HG02763 (cell line): ENCODE measurements around the gene LPIN2.
"Not testable (repeated sequence)": the region's sequence is repeated elsewhere in the genome, so short reads cannot be mapped to it uniquely, and the experiment has no call there.

Experiments
- ATAC-seq: cut with Tn5 transposase; IDR thresholded peaks from one replicate; pipeline ENCODE4 v1.9.1; 2021; ENCODE audit warnings: mild to moderate bottlenecking, moderate library complexity; ENCODE audit not compliant: unreplicated experiment

LPIN2 gene

DNA sequence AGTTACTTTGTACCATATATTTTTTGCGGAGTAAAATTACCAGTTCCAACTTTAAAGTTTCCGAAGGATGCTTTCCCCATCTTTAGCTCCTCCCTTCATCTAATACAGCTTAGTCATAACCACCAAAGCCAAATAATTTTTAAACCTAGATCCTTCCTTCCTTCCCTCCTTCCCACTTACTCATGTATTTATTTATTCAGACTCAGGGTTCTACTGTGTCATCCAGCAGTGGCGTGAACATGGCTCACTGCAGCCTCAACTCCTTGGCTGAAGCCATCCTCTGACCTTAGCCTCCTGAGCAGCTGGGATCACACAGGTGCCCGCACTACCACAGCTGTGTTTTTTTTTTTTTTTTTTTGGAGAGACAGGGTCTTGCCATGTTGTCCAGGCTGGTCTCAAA, 4.4 kb downstream of the LPIN2 start:
- no peak for ATAC-seq

DNA sequence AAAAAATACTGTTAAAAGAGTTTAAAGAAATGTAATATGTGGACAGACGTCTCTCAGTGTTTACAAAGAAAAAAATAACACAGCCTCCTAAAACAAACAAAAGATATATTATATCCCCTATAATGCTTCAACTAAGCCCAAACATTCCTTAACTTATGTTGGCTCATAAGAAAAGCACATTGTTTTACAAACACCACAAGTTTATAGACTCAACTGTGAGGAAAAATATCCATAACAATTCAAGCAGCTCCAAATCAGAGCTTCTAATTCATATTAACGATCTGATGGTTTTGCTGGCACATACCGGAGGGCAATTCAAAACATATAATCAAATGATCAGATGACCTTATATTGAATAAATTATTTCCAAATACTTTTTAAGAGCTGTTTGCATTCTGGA, 5.5 kb downstream of the LPIN2 start:
- ATAC-seq: no peak

DNA sequence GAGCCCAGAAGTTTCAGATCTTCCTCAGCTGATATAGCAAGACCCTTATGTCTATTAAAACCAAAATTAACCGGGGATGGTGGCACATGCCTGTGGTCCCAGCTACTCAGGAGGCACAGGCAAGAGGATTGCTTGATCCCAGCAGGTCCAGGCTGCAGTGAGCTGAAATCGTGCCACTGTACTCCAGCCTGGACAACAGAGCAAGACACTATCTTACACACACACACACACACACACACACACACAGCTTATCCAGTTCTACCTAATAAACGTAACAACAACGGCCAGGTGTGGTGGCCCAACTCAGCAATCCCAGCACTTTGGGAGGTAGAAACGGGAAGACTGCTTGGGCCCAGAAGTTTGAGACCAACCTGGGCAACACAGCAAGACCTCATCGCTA, 7.5 kb downstream of the LPIN2 start:
- no peak for ATAC-seq

DNA sequence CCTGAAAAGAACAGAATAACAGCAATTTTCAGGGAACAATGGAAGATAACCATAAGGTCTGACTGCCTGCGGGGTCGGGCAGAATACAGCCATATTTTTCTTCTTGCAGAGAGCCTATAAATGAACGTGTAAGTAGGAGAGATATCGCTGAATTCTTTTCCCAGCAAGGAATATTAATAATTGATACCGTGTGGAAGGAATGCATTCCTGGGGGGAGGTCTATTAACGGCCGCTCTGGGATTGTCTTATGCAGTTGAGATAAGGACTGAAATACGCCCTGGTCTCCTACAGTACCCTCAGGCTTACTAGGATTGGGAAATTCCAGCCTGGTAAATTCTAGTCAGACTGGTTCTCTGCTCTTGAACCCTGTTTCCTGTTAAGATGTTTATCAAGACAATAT, 9.2 kb downstream of the LPIN2 start:
- ATAC-seq: not testable (repeated sequence)

DNA sequence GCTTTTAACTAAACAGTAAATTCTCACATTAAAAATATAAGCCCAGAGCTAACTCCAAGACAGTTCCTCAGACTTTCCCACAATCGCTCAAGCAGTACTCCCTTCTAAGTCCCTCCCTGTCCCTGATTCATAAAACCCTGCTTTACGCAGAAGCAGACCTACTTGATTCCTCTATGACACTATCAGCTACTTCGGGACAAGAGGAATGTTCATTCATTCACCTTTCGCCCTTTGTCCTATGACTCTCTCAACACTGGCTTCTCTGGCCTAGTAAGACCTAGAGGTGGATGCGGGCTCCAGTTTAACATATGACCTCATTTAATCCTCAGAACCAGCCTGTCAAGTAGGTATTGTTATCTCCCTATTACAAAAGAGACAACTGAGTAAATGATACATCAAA, 10.2 kb downstream of the LPIN2 start:
- ATAC-seq: no peak

DNA sequence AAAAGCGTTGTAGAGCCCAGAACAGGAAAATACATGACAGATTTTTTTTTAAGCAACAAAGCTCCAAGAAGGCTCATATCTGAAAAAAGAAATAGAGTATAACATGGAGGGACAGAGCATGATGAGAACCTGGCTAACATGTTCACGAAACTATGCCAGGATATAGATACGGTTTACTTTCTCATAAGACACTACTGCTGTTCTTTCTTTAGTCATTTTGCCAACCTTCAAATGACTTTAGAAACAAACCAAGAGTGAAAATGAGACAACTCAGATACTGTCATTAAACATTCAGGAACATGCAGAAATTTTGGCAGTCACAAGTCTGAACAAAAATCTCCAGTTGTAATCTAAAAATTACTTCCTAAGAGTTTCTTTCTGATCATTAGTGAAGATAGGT, 14.3 kb downstream of the LPIN2 start:
- ATAC-seq: no peak

DNA sequence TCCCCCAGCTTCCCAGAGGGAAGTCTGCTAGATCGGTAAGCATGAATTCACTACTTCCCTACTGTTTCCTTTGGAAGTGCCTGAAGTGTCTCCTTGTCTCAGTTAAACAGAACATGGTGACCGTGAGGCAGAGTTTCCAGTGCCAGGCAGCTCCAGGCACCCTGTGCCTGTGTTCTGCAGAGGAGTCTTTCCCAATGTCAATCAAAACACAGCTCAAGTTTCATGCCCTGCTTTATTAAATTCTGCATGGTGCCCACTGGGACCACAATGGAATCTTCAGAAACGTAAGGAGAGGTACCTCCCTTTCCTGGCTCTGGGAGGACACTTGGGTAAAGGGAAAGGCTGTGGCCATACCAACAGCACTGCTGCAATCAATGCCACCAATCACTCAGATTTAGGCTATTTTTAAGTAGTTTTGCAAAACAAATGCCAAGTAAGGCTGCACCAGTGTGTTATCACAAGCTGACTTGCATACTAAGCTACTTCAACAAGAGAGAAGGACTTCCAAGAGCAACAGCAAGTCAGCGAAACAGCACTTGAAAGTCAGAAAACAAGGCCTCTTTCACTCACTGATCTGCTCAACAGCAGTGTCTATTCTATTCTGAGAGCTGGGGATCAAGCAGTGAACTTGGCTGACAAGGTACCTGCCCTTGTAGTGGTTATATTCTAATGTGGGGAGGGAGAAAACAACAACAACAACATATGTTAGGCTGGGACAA, 14.9 kb downstream of the LPIN2 start:
- ATAC-seq: no peak

DNA sequence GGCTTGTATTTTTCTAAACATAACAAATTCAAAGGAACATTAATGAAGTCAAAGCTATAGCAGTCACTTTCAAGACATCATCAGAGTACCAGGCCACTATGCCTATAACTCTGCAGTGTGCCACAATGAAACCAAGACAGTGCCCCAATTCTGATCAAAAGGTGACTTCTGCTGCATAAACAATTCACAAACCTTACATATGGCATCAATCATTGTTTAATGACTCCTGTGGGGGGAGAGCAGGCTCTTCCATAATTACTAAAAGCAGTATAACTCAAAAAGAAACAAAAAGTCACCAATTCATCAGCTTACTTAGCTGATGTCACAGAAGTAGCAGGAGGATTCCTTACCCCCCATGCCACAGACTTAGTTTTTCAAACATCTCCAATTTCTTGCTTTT, 15.5 kb downstream of the LPIN2 start:
- no peak for ATAC-seq

DNA sequence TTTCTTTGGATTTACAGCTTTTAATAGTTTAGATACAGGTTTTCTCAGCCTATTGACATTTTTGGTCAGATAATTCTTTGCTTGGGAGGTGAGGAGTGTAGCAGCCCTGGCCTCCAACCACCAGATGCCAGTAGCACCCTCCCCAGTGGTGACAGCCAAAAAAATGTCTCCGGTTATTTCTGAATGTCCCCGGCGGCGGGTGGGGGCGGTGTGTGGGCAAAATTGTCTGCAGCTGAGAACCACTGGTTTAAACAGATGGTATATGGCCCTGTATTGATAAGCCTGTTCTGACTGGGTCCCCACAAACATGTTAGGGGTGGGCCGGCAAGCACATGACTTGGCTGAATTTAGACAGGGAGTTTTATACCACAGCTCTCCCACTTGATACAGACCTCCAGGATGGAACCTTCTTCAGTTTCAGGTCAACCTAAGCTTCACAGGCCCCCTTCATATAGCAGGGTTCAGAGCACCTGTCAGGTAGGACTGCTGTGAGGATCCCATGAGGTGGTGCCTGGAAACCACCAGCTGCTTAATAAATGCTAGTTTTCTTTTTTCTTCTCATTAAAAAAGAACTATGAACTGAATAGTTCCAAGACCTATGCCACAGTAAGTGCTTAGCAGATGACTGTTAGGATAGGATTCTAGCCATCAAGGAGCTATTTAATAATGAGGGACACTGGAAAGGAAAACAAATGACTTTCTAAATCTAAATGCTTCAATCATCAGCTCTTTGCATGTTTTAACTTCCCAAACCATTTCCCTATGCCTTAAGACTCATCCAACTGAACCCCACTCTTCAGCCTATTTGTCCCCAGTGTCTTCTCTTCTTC, 18.1 kb downstream of the LPIN2 start:
- ATAC-seq: peak; percentile 51

DNA sequence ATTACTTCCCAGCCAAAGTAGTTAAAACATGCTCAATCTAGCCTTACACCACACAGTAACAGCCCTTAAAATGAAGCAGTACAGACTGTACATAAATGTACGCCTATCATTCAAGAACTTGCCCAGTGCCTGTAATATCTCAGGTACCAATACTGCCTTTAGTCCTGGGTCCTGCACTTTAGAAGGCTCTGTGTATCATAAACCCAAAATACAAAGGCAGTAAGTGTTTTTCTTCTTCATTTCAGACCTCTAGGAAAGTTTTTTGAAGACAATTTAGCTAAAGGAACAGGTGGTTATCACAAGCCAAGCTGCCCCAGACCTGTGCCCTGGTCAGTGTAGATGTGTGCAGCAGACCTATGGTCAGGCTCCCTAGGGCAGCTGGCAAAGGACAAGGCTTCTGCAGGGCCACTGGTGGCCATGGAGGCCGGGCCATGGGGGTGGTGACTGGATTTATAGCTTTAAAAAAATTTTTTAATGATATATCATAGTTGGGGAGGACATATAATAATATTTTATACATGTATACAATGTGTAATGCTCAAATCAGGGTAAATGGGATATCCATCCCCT, 18.8 kb downstream of the LPIN2 start:
- ATAC-seq: no peak

DNA sequence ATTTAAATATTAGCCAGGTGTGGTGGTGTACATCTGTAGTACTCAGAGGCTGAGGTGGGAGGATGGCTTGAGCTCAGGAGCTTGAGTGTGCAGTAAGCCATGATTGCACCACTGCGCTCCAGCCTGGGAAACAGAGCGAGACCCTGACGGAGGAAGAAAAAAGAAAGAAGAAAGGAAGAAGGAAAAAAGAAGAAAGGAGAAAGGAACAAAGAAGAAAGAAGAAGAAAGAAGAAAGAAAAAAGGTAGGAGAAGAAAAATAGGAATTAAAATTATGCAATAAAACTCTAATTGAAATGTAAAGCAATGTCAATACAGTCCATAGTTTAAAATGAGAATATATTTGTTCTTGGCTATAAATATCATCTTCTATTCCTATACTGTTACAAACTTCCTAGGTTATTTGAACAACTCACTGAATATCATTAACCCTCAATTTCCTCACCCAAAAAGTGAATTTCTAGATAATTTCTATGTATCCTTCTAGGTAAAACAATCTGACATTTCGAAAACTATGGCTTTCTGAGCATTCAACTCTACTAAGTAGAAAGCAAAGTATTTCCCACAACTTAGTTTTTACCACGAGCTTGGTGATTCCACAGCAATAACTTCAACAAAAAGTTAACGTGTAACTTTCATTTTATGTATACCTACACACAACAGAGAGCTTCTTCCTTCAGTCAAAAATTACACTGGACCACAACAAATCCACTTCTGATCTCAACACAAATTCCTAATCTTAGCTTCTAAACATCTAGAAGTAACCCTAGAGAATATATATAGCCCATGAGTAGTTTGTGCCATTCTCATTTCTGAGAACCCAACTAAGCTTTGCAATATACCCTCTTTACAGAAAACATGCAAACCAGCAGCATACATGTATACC, 19.7 kb downstream of the LPIN2 start:
- no peak for ATAC-seq

DNA sequence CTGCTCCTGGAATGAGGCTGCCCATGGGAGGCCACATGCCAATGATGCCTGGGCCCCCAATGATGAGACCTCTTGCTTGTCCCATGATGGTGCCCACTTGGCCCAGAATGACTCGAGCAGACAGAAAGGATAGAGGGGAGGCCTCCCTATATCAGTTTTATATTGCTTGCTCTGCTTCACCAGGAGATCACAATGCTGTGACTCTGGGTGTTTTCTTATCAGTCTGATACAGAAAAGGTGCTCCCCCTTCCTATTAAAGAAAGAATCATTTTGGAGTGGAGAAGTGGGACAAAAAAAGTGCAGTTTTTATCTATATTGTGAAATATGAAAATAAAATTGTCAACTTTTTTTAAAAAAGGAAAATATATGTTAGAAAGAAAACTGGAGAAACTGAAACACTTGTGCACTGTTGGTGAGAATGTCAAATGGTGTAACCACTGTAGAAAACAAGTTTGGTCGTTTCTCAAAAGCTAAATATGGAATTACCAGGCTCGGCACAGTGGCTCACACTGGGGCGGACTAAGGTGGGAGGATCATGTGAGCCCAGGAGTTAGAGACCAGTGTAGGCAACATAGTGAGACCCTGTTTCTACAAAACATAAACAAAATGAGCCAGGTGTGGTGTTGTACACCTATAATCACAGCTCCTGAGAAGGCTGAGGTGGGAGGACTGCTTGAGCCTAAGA, 21.8 kb downstream of the LPIN2 start:
- ATAC-seq: no peak

DNA sequence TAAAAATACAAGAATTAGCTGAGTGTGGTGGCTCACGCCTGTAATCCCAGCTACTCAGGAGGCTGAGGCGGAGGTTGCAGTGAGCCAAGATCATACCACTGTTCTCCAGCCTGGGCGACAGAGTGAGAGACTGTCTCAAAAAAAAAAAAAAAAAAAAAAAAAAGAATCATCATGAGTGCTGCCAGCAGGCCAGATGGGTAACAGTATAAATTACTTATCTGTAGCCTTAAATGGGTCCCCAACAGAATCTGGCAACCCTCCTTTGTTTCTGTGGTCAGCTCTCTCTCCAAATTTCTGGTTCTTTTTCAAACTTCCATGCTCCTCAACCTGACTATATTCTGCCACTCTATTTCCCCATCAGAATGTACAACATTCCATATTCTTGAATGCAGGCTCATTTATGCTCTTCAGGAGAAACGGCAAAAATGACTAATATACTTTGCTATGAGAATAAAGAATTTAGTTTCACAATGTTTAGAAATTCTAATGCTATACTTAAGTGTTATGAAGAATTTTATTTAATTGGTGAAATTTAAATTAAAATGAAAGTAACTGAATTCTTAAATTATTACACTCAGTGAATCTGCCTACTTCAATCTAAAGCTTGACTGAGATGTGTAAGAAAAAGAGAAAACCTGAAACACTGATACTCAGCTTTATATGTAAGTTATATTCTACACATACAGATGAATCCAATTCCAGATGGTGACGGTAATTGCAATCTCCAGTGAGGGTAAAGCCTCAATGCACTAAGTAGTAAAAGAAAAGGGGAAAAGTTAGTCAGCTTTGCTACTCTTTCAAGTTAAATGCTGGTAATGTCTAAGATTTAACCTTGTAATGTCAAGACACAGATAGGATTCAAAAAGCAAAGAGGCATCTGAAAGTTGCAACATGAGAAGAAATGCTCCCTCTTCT, 24.8 kb downstream of the LPIN2 start:
- ATAC-seq: no peak

DNA sequence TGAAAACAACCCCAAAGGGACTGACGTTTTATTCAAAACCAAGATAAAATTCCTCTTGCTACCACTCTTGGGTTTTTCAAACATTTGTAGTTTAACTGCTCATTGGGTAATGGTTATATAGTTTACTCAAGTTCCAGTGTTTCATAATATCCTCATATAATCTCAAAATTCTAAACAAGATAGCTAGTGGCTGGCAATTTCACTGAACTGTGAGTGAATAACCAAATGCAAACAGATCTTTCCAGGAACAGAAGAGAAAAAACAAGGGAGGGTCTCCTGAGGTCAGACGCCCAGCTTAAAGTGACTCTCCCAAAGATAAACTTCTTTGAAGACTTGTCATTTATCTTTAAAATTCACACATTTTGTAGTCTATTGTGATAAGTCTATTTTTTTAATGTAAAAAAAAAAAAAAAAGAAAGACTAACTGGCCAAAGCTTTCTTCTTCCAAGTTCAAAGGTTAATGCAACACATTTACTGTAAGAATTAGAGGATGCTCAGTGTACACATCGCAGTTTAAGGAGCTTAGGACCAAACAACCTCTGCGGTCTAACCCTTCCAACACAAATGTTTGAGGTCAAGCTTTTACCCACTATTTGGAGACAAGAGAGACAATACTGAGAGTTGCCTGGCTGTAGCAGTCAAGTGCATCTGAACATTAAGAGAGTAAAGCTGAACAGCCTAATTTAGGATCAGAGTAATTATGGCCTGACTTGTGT, 26.6 kb downstream of the LPIN2 start:
- ATAC-seq: no peak

DNA sequence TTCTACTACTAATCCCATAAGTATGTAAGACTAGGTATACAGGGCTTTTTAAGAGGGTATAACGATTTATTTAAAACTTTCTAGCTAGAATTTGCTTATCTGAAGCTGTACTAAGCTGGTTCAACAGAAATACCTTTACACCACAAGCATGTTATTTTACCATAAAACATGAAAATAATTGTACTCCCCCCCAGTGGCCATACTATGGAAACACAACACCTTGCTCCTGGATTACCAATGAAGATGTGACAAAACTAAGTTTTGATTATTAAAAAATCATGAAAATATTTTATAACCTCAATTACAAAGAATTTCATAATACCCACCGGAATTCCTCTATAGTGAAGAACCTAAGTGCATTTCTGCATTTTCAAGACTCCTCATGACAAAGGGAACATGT, 27.3 kb downstream of the LPIN2 start:
- ATAC-seq: no peak

DNA sequence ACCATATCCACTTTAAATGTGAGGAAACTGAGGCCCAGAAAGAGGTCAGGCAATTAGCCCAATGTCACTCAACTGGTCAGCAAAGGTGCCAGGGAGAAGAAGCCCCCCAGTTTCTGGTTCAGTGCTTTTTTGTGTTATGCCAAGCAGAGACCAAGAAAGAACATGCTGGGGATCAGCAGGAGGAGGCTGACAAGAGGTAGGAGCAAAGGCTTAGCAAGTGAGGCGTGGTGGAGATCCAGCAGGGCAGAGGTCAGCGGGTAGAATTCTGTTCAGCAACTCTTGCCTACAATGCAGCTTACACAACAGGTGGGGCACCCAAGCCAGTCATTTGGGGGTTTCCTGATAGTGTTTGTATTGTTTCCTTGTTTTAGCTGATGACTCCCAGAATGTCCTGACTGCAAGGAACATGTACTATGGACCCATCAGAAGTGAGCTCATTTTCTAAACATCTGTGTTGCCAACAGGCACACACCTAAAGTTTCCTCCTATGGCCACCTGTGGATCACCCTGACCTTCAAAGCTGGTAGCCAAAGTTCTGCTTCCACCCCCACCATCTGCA, 28.2 kb downstream of the LPIN2 start:
- ATAC-seq: no peak

DNA sequence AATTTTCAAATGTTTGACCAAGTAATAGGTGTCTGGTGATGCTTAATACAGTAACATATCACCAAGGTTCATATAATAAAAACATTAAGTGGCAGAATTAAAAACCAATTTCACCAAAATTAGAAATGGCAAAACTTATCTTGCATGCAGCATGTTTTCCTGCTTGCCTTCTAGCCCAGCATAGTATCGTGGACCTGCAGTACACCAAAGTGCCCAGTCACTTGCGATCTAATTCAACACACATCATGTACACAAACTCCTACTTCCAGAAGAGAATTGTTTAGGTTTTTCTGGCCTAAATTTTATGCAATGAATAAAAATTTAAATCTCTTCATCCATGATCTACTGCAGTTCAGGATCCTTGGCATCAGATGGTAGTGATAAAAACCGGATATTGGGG, 28.9 kb downstream of the LPIN2 start:
- no peak for ATAC-seq

DNA sequence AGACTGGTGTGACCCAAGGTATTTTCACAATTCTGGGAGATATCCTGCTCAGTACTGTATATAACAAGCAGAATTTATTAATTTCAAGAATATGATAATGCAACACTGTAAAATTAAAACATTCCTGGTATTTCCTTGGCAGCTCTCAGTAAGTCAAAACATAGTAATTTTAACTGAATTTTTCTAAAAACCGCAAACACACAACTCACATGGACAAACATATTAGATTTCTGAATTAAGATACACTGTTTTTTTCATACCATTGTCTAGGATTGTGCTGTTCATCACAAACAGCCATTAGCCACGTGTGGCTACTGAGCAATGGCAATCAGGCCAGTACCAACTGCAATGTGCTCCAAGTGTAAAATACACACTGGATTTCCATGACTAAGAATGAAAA, 29.6 kb downstream of the LPIN2 start:
- no peak for ATAC-seq
